GM21360 (cell line): ENCODE data around the gene GRB2.
"Not testable (repeated sequence)": the region's sequence is repeated elsewhere in the genome, so short reads cannot be mapped to it uniquely, and the experiment has no call there.

Source experiments
- ATAC-seq: cut with Tn5 transposase; IDR thresholded peaks from one replicate; pipeline ENCODE4 v1.9.1; 2021; ENCODE audit warnings: mild to moderate bottlenecking, moderate library complexity; ENCODE audit not compliant: unreplicated experiment

GRB2 gene

GRCh38 chr17:75388476-75389030, 16.9 kb downstream of the GRB2 start:
- no peak for ATAC-seq

DNA sequence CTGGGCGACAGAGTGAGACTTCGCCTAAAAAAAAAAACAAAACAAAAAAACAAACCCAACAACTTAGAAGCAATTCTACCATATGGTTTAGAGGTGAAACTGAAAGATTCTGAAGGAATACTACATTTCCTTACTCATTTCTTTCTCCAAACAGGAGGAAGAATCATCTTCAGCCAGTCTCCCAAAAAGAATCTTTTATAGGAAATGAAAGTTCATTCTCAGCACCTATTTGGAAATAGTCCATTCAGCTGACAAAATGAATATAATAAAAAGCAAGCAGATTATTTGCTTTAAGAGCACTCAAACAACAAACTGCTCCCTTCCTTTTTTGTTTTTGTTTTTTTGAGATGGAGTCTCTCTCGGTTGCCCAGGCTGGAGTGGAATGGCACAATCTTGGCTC, 17.7 kb downstream of the GRB2 start:
- no peak for ATAC-seq

DNA sequence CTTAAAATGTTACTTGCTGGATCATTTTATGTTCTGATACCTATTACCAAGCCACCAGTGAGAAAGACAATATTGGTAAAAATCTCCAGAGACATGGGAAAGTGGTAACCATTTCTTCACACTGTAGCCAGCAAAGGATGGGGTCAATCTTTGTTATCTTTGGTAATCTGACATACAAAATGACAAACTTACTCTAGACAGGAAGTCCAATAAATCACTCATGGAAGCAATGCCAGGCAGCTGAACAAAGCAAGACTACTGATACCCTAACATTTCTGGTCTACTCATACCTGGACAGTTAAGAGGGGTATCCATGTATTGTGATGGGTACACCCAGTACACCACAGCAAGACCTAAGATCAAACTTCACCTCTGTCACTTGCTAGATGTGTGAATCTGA, 19.0 kb downstream of the GRB2 start:
- ATAC-seq = no peak

DNA sequence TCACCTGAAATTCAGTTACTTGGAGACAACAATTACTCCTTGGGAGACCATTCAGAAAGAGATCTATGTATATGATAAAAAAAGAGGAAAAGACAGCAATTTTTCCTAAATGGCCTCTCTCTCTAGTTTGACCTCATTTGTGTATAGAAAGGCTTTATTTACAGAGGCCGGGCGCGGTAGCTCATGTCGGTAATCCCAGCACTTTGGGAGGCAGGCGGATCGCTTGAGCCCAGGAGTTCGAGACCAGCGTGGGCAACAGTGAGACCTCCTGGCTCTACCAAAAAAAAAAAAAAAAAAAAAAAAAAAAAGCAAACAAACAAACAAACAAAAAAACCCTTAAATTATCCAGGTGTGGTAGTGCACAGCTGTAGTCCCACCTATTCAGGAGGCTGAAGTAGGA, 20.7 kb downstream of the GRB2 start:
- ATAC-seq = no peak

DNA sequence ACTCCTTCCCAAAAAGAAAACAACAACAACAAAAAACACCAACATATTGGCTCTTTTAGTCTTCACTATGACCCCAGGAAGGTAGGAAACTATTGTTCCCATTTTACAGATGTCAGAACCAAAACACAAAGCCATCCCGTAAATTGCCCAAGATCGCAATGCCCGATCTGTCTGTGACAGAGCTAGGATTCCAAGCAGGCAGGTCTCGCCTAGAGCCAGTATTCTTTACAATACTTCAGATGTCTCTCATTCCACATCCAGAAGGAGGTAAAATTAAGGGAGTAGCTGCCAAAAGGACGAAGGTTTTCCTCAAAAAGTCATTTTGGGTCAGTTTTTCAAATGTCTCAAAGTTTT, 21.7 kb downstream of the GRB2 start:
- ATAC-seq = no peak

DNA sequence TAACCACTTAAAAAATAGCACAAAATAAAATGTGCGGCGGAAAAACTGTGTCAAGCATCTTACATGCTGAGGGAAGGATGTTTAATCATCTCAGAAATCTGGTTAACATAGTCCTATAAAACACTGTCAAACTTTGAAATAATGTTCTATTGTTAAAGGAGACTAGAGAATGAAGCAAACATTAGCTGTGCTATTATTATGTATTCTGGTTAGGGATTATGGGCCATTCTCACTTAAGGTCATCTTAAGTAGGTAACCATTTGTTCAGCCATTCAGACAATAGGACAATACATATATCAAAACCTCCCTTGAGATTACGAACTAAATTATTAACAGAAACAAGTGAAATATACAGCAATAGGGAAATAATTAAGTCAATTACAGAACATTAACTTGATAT, 24.7 kb downstream of the GRB2 start:
- ATAC-seq = no peak

- no peak for ATAC-seq
Measured at GRCh38 chr17:75380315-75380714, 25.2 kb downstream of the GRB2 start.

- ATAC-seq = not testable (repeated sequence)
Measured at GRCh38 chr17:75379426-75379825, 26.1 kb downstream of the GRB2 start.

DNA sequence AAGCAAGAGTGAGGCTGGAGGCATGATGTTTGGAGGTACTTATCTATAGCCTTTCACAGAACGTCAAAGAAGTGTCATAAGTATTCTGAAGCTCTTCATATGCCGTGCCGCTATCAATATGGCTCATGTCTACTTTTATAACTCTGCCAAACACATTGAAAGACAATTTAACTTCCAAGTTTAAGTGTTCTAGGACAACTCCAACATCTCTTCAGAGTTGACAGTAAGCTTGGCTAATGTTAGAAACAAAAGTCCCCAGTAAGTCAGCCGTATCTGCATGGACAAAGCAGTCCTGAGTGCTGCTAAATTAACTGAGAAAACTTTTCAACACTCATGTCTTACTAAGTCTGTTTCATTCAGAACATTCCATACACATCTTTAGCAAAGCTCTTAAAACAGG, 32.2 kb downstream of the GRB2 start:
- no peak for ATAC-seq

DNA sequence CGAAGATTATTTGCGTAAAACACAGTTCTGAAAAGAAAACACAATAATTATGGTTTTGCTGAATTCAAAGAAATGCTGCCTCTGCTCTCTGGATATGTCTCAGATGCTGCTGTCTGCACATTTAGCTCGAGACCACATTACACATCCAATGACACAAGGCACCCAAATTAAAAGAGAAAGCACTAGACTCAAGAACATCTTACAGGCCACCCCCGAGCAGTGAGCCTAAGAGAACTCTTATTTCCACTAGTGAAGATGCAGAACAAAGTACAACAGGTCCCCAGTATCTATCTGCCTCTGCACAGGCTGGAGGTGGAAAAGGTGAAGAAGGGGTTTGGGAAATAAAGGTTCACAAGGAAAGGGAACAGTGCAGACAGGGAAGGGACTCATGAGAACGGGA, 33.5 kb downstream of the GRB2 start:
- no peak for ATAC-seq

GRCh38 chr17:75371339-75371738, 34.1 kb downstream of the GRB2 start:
- no peak for ATAC-seq

DNA sequence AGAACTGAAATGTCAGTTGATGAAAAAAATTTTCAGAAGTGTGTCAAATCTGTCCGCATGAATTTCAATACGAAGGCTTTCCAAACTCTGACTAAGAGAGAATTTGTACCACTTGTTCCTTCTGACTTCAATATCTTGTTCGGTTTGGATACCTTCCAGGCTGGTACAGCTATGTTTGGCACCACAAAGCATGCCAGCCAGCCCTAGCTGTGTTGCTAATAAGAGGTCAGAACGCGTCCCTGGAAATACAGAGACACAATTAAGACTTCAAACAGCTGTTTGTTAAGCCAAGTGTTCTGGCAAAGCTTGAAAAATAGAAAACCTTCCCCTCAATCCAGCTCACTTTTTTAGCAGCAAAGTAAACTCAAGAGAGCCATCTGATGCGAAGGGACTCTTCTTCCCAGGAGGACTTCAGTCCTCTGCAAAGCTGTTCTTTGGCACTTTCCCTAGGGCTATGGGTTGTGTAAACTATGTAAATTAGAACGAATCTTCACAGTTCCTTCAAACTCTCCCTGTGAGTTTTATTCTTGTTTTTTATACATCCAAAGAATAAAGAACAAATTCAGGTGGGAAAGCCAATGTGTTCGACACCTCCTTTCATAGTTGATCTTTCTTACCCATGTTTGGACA, 35.1 kb downstream of the GRB2 start:
- no peak for ATAC-seq

- not testable (repeated sequence) for ATAC-seq
Measured at GRCh38 chr17:75367838-75368789, 37.4 kb downstream of the GRB2 start.

DNA sequence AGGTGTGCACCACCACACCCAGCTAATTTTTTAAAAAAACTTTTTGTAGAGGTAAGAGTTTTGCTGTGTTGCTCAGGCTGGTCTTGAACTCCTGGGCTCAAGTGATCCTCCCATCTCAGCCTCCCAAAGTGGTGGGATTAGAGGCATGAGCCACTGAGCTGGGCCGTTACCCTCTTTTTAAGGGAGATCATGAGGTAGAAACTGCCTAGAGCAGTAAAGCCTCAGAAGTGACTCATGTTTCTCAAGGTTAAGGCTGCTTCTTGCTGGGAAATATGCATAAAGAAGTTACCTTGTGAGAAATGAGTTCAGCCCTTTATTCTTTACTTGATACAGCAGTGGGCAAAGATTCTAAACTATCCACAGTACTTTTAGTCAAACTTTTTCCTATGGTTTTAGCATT, 38.2 kb downstream of the GRB2 start:
- no peak for ATAC-seq

- no peak for ATAC-seq
Measured at GRCh38 chr17:75366432-75366831, 39.0 kb downstream of the GRB2 start.

DNA sequence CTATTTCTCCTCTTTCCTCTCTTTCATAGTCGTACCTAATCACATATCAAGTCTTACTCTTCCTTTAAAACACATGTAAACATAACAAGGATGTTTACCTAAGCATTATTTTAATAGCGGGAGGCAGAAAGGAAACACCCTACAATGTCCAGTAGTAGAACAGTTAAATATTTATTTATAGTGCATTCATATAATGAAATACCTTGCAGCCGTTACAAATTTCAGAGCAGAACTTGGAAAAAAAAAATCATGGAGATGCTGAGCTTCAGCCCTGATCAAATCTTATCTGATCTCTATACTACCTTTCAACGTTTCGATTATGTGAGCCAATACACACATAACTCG, 39.6 kb downstream of the GRB2 start:
- no peak for ATAC-seq

- ATAC-seq = no peak
Measured at GRCh38 chr17:75365009-75365930, 40.2 kb downstream of the GRB2 start.

GRCh38 chr17:75364078-75364477, 41.4 kb downstream of the GRB2 start:
- ATAC-seq = no peak

DNA sequence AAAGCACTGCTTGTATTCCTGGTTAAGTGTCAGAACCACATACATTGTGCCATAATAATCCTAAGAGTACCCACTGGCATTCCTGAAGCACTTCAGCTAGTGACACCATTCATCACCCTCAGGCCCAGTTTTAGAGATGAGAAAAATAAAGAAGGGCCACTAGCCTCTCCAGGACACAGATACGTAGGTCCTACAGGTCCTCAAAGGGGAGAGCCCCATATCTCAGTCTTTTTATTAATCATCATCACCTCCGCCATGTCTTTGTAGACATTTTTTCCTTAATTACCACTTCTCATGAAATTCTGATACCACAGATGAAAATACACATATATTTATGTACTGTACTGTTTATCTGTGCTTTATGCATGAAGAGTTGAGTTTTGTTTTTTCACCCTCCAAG, 43.5 kb downstream of the GRB2 start:
- ATAC-seq = no peak

DNA sequence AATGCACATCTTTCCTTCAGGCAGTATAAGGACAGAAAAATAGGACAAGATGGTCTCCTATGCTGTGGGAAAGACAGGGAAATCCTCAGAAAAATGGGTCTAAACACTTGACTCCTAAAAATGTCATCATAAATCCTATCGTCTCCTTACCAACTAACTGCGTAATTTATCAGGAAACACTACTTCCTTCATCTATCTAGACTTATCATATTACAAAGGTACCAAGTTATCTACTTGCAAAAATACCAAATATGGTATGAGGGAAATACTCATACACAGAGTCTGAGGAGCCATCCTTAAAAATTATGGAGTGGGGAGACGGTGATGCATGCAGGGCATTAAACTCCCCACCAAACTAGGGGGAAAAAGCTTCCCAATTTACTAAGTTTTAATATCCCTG, 44.1 kb downstream of the GRB2 start:
- no peak for ATAC-seq

DNA sequence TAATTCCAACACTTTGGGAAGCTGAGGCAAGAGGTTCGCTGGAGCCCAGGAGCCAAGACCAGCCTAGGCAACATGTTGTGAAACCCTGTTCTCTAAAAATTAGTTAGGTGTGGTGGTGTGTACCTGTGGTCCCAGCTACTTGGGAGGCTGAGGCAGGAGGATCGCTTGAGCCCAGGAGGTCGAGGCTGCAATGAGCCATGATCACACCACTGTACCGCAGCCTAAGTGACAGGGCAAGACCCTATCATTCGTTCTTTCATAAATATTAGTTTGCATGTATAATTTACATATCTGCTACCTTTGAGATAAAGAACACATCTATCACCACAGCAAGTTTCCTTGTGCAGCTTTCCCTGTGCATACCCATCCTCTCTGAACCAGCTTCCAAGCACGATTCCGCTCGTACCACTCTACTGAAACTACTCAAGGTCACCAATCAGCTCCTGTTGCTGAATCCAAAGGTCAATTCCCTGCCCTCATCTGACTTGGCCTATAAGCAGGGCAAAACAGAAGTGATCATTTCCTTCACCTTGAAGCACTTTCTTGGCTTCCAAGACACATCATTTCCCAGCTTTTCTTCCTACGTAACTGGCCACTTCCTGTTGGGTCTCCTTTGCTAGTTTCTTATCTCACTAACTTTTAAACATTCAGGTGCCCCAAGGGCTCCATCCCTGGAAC, 49.1 kb downstream of the GRB2 start:
- no peak for ATAC-seq
